Keratinocyte (primary cell): ENCODE measurements around the gene KDM5B.

Source experiments
- EZH2 ChIP-seq: IDR thresholded peaks from one replicate; pipeline ENCODE4 v1.6.1; 2012; ENCODE audit warnings: inconsistent platforms, mild to moderate bottlenecking, low read length, moderate library complexity
- TF ChIP-seq, protein P1 (sequence below), 3 experiments: IDR thresholded peaks in 1 of 3; conservative IDR thresholded peaks in 1 of 3; optimal IDR thresholded peaks in 1 of 3; 2 replicates in 2 of 3; 3 replicates in 1 of 3; pipeline versions ENCODE3 to v1.5.1; 2011; ENCODE audit warnings: low read length in 3 of 3, mild to moderate bottlenecking in 3 of 3, moderate library complexity in 2 of 3, control low read depth in 1 of 3, inconsistent platforms in 1 of 3; ENCODE audit not compliant: insufficient read depth in 2 of 3; ENCODE audit errors: extremely low read depth in 1 of 3

DNA sequence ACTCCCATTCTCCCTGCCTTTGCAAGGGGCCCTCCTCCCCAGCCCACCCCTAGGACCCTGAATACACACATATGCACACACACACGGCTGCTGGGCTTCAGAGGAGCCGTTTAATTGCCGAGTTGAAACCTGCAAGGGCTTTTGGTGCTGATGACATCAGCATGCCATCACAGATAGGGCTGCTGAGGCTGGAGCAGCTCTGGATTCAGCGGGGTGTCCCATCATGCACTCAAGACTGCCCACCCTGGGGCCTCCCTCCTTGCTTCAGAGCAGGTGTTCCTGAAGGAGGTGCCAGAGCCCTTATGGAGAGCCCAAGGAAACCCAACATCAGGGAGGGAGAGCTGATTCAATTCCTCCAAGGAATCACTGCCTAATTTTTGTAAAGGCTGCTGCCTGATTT is 103.6 kb downstream of the KDM5B start:
- TF ChIP-seq EZH2 = no peak
- TF ChIP-seq, protein P1, sequence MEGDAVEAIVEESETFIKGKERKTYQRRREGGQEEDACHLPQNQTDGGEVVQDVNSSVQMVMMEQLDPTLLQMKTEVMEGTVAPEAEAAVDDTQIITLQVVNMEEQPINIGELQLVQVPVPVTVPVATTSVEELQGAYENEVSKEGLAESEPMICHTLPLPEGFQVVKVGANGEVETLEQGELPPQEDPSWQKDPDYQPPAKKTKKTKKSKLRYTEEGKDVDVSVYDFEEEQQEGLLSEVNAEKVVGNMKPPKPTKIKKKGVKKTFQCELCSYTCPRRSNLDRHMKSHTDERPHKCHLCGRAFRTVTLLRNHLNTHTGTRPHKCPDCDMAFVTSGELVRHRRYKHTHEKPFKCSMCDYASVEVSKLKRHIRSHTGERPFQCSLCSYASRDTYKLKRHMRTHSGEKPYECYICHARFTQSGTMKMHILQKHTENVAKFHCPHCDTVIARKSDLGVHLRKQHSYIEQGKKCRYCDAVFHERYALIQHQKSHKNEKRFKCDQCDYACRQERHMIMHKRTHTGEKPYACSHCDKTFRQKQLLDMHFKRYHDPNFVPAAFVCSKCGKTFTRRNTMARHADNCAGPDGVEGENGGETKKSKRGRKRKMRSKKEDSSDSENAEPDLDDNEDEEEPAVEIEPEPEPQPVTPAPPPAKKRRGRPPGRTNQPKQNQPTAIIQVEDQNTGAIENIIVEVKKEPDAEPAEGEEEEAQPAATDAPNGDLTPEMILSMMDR (optimal IDR thresholded peaks at IDR 0.05 in 1 of 3, IDR thresholded peaks at IDR 0.05 in 1 of 3, conservative IDR thresholded peaks at IDR 0.05 in 1 of 3; ENCODE audit: extremely low read depth in 1 of 3, insufficient read depth in 2 of 3, low read length in 3 of 3) = no peak
